HepG2 (cell line): Measurements from ENCODE around the gene DUSP16. TPM values are rescaled to one million over a fixed set of nuclear protein-coding genes. Genes with fewer than 3 reads are reported as not detected.

Source experiments
- FOXC1 ChIP-seq: sonication (generic); formaldehyde crosslinking; IDR thresholded peaks from 2 replicates; pipeline ENCODE4 v1.8.0; 2022; ENCODE audit warnings: mild to moderate bottlenecking, missing genetic modification reagents, borderline replicate concordance
- KIAA2018 ChIP-seq: sonication (generic); formaldehyde crosslinking; IDR thresholded peaks from 2 replicates; pipeline ENCODE4 v1.5.0; 2020; ENCODE audit warnings: mild to moderate bottlenecking, missing genetic modification reagents, borderline replicate concordance
- KLF12 ChIP-seq: sonication (generic); formaldehyde crosslinking; IDR thresholded peaks from 2 replicates; pipeline ENCODE4 v1.4.0; 2020; ENCODE audit warnings: missing genetic modification reagents, borderline replicate concordance
- MATR3 ChIP-seq: sonication (generic); formaldehyde crosslinking; IDR thresholded peaks from 2 replicates; pipeline ENCODE4 v1.4.0; 2020; ENCODE audit warnings: missing genetic modification reagents
- MXI1 ChIP-seq: IDR thresholded peaks from 3 replicates; pipeline ENCODE4 v1.6.1; 2012; ENCODE audit warnings: low read depth, low read length, inconsistent platforms, borderline replicate concordance
- POGK ChIP-seq: sonication (generic); formaldehyde crosslinking; conservative IDR thresholded peaks from 2 replicates; pipeline ENCODE4 v1.8.0; 2022; ENCODE audit warnings: mild to moderate bottlenecking, moderate library complexity, missing genetic modification reagents
- ZNF280B ChIP-seq: sonication (generic); formaldehyde crosslinking; IDR thresholded peaks from 2 replicates; pipeline ENCODE4 v1.5.0; 2020; ENCODE audit warnings: missing genetic modification reagents, mild to moderate bottlenecking, borderline replicate concordance
- ZNF280D ChIP-seq: sonication (generic); formaldehyde crosslinking; IDR thresholded peaks from 2 replicates; pipeline ENCODE4 v1.5.1; 2020; ENCODE audit warnings: mild to moderate bottlenecking, missing genetic modification reagents
- ZNF513 ChIP-seq: sonication (generic); formaldehyde crosslinking; conservative IDR thresholded peaks from 2 replicates; pipeline ENCODE4 v1.5.0; 2020; ENCODE audit warnings: missing genetic modification reagents
- ZNF558 ChIP-seq: sonication (generic); formaldehyde crosslinking; IDR thresholded peaks from 2 replicates; pipeline ENCODE4 v1.9.0; 2022; ENCODE audit warnings: mild to moderate bottlenecking, missing genetic modification reagents, borderline replicate concordance
- ZNF773 ChIP-seq: sonication (generic); formaldehyde crosslinking; IDR thresholded peaks from 2 replicates; pipeline ENCODE4 v1.4.0; 2020; ENCODE audit warnings: missing genetic modification reagents, borderline replicate concordance
- ZNF790 ChIP-seq: sonication (generic); formaldehyde crosslinking; IDR thresholded peaks from 2 replicates; pipeline ENCODE4 v1.8.0; 2022; ENCODE audit warnings: missing genetic modification reagents, mild to moderate bottlenecking, borderline replicate concordance
- polyA plus RNA-seq, 8 experiments: library from polyadenylated mRNA; depleted of rRNA in 3 of 8; stranded (reverse) in 7 of 8; unstranded in 1 of 8; fragments of >200 nt; fragmentation: Illumina TruSeq in 4 of 8; extraction: Trizol in 4 of 8; gene quantifications; 2 replicates each; pipeline versions ENCODE4 v1.2.1 to v1.2.3, GENCODE V29; 2011 to 2016; ENCODE audit warnings: low read depth in 4 of 8, missing spikeins in 1 of 8, mixed read lengths in 1 of 8; ENCODE audit not compliant: insufficient read depth in 1 of 8
- total RNA-seq, 5 experiments: library from RNA; depleted of rRNA; stranded (reverse); fragments of >200 nt; fragmentation: Illumina TruSeq; extraction: Trizol; gene quantifications; 2 replicates each; pipeline ENCODE4 v1.2.3, GENCODE V29; 2016; ENCODE audit warnings: low read depth in 1 of 5

DUSP16 gene
- total and polyA plus RNA-seq, 2 of the 13 experiments (the other 11 are each of a cell fraction or from before 2014, with no cell fraction given), result 45.7 to 46.6 TPM

- TF ChIP-seq MATR3 (CRISPR knock-in tag) (no peak), ZNF773 (CRISPR knock-in tag) (no peak), MXI1 (peak; percentile 79; the same call in 2 of the 3 replicates), ZNF280D (no peak), KIAA2018 (CRISPR knock-in tag) (no peak), KLF12 (CRISPR knock-in tag) (no peak), ZNF513 (CRISPR knock-in tag) (no peak), ZNF558 (CRISPR knock-in tag) (no peak), FOXC1 (CRISPR knock-in tag) (no peak), POGK (CRISPR knock-in tag) (no peak), ZNF790 (CRISPR knock-in tag) (no peak), ZNF280B (no peak)
Measured at GRCh38 chr12:12546314-12546772, 16.3 kb downstream of the DUSP16 start (continued).
